ENCODE data around the gene ZXDA. TPM values are rescaled to one million over a fixed set of nuclear protein-coding genes. Genes with fewer than 3 reads are reported as not detected.

Gene ZXDA
- total RNA-seq, 1 donor from 2014 or later, result 8.5 TPM

Other genes with a start within 250 kb of the ZXDA start
- not detected in 2 replicates for gene NLRP2B, start 230.2 kb downstream of the ZXDA start, total RNA-seq

Data from renal cortical epithelial cell (primary cell).